Stimulated activated CD8-positive, alpha-beta memory T cell treated with anti-CD3 and anti-CD28 coated beads, Interleukin-2, amount 100 ng/mL, for 1 hour (primary cell): ENCODE results near the gene RBM8A.
"Not testable (repeated sequence)": the region's sequence is repeated elsewhere in the genome, so short reads cannot be mapped to it uniquely, and the experiment has no call there.

ENCODE experiments used
- DNase-seq, 2 donors: peaks; one replicate each; pipeline ENCODE4 v3.0.0-alpha.2; 2020; ENCODE audit warnings: low read depth in 2 of 2

RBM8A gene

DNA sequence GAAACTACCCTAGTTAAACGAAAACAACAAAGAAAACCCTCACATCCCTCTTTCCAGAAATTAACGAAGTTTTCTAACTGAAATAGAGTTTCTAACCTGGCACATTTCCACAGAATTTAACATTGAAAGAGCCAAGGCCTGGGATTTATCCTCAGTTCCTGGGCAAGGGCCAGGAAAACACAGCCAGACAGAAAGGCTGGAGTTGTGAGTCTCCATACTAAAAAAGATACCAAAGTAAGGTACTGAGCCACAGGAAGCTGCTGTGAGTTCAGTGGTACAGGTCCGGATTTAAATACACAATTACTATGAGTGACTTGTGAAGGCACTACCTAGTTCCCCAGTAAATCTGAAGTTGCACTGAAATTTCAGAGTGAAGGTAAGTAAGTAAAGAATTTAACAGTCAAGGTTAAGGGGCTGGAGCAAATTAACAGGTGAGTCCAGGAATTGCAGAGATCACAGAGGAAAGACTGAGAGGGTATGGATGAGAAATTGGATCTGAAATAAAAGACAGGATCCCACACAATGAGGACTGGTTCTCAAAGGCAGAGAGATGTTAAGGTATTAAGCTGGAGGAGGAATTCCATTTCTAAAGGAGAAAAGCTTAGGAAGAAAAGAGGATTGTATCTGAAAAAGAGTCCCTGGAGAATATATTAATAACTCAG is 29.6 kb upstream of the RBM8A start:
- no peak for DNase-seq

DNA sequence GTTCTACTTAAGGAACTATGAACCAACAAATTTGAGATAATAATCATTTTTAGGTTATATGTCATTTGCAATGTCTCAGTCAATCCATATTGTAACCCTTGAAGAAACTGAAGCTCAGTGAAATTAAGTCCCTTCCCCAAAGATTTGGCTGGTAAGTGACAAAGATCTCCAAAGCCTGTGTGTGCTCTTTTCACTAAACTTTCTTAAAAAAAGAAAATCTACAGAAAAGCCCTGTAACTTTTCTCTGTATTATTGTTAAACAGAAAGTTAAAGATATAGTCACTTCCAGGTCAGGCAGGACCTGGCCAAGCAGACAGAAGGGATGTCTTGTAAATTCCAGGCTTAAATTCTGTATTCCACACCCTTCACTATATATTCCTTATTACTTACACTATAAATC is 29.1 kb upstream of the RBM8A start:
- no peak for DNase-seq

DNA sequence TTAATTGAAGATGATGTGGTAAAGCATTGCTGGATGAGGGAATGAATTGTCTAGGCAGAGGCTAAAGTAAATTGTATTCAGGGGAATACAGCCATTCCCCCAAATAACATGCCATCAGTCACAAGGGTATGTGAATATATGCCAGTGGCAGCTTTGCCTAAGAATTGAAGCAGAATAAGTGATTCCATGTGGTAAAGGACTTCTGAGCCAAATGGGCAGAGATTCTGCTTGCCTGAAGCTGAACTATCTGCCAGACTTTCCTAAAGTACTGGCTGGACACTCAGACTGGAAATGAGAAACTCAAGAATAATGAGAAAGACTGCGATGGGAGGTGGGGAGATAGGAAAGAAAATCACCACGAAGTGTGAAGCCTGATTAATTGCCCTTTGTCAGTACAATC is 28.2 kb upstream of the RBM8A start:
- DNase-seq = no peak

DNA sequence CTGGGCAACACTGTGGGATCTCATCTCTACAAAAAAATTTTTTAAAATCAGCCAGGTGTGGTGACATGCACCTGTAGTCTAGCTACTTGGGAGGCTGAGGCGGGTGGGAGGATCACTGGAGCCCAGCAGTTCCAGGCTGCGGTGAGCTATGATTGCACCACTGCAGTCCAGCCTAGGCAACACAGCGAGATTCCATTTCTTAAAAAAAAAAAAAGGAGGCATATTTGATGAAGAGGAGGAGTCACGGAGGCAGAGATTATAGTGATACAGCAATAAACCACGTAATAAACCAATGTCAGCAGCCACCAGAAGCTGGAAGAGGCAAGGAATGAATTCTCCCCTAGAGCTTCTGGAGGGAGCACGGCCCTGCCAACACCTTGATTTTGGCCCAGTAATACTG is 26.6 kb upstream of the RBM8A start:
- no peak for DNase-seq

DNA sequence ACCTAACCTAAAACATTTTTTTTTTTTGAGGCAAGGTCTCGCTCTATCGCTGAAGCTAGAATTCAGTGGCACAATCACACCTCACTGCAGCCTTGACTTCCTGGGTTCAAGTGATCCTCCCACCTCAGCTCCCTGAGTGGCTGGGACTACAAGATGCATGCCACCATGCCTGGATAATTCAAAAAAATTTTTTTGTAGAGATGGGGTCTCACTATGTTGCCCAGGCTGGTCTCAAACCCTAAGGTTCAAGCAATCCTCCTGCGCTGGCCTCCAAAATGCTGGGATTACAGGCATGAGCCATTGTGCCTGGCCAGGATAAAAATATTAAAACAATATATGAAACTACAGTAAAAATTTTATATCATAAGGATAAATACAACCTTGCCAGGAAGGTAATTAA is 25.6 kb upstream of the RBM8A start:
- DNase-seq = no peak

DNA sequence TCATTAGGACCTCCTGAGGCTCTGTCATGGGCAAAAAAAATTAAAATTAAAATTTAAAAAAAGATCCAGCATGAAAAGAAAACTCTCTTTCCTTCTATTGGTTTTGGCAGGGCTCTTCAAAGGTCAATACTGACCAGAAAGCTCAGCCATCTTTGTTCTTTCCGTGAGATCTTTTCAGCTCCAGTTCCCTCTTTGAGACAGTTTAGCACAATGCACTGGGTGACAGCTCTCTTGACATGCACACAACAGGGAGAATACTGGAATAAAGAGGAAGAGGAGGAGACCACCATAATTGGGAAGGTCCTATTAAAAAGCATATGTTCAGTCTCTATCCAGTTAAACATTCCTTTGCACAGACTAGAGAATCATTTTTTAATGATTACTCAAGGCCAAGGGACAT is 24.2 kb upstream of the RBM8A start:
- no peak for DNase-seq

DNA sequence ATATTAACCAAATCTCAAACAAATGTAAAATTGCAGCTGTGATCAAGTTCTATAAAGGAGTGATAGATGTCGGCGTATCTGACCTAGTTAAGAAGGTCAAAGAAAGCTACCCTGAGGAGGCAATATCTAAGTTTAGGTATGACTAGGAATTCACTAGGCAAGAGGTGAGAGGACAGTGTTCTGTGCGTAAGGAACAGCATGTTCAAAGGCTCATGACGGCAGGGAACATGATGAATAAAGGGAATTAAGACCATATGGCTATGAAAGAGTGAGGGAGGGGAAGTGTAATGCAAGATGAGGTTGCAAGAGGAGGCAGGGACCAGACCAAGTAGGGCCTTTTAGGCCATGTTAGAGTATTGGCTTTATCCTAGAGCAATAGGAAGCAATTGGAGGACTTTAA is 21.9 kb upstream of the RBM8A start:
- no peak for DNase-seq

DNA sequence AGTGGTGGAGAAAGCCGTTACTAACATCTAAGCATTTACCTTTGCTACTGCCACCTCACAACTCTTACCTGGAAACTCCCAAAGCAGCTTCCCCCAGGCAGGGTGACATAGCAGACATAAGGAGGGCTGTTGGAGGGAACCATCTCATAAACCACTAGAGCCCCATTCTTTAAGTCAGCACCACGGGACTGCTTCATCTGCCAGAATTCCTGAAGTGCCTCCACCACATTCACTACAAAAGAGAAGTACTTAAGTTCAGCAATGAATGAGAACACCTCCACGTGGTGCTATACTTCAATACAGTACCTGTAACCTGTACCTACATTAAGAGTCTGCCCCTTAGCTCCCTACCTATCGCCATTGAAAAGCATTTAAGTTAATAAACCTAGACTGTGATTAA is 20.3 kb upstream of the RBM8A start:
- DNase-seq = no peak

DNA sequence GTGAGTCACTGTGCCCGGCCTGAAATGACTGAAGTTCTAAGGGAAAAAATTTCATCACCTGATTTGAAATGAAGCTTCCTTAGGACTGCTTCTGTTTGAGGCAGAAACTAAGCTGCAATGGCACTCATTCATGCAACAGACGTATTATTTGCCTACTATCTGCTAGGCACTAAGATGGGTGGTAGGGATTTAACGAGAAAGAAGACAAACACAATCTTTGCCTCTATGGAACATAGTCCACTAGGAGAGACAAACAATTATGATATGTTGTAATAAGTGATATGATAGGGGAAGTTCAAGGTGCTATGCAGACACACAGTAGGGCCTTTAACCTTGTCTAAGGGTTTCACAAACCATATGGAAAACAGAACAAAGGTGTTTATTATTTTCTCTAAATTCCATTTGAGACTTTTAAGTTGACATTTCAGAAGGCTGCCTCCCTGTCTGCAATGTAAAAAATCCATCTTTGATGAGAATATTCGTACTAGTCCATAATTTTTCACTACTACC is 19.2 kb upstream of the RBM8A start:
- DNase-seq = no peak

DNA sequence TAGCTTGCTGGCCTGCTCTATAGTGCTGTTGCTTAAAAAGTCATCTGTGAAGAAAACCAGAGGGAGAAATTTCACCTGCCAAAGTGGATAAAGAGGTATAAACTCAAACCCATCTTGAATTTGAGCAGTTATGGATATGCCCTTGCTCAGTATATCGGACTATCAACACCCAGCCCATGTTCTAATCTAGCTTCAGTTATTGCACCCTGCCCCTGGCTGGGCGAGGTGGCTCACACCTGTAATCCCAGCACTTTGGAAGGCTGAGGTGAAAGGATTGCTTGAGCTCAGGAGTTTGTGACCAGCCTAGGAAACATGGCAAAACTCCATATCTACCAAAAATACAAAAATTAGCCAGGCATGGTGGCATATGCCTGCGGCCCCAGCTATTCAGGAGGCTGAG is 17.2 kb upstream of the RBM8A start:
- no peak for DNase-seq

DNA sequence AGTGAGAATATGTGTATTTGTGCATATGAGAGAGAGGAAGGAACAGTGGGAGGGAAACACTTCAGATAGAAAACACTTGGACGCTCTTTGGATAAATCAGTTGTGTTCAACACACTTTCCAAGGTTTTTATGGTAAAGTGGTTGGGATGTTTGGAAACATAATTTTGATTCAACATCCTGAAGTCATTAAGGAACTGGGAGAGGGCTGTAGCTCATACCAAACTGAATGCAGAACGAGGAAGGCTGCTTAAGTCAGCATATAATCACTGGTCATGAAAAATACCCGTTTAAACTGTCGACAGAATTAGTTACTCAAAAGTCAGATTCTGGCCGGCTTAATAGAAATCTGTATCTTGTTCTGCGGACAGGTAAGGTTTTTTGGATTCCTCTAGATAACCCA is 15.6 kb upstream of the RBM8A start:
- no peak for DNase-seq

DNA sequence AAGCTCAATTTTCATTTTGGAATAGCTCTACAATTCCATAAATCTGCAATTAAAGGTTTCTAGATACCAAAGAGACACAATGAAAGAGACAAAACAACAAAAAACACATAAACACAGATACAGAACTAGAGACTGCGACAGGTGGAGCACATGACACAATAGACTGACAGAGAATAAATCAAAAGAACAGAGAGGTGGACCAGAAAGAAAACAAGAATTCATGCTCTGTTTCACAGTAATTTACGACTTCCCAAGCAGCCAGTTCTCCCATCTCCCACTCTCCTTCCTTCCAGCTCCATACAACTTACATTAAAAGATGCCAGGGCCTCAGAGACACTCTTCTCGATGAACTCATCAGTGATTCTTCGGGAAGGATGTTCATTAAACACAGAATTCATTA is 15.1 kb upstream of the RBM8A start:
- DNase-seq = no peak

DNA sequence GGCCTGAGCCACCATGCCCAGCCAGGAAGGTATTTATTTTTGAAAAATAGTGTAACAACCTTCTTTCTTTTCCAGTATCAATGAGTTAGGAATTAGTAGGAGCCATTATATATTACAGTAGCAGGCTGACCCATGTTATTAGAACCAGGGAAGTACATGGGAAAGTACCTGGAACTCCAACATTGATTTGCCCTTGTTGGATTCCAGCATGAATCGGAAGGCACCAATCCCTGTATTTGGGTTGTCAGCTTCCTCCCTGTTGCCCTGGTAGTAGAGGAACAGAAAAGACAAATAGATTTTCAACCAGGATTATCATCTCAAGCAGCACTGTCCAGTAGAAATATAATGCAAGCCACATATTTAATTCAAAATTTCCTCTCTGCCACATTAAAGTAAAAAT is 10.2 kb upstream of the RBM8A start:
- DNase-seq = no peak

DNA sequence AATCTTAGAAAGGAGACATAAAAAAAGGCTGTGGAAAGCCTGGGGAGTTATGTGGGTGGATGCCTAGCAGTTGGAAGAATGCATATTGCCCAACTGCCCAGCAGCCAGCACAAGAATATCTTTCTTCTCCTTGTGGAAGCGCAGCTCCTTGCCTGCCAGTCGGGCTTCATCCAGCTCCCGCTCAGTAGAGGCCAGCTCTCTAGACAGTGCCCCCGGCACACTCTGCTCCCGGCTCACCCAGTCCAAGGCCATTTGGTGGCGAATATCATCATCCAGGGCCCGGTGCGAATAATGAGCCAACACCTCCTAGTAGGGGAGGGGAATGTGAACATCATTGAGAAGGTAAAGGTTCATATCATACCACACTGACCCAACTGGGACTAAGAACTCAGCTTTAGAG is 9.0 kb upstream of the RBM8A start:
- DNase-seq = no peak

DNA sequence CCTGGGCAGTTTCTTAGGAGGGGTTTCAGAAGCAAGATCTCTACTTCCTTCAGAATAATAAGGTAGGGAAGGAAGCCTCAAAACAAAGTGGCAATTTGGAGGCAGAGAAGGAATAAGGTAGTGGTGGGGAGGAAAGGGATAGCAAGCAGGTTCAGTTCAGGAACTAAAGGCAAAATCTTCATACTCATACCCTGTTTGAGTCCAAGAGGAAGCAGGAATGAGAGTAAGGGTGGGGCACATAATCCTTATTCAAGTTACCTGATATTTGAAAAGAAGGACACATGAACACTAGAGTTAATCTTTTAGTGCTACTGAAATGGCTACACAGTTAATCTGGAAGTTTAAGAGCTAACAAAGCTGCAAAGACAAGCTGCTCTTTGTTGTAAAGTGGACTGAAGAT is 8.4 kb upstream of the RBM8A start:
- no peak for DNase-seq

DNA sequence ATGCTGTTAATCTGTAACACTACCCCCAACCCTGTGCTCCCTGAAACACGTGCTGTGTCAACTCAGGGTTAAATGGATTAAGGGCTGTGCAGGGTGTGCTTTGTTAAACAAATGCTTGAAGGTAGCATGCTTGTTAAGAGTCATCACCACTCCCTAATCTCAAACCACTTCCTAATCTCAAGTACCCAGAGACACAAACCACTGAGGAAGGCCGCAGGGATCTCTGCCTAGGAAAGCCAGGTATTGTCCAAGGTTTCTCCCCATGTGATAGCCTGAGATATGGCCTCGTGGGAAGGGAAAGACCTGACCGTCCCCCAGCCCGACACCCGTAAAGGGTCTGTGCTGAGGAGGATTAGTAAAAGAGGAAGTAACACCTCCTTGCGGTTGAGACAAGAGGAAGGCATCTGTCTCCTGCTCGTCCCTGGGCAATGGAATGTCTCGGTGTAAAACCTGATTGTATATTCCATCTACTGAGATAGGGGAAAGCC is 5.3 kb upstream of the RBM8A start:
- not testable (repeated sequence) for DNase-seq

DNA sequence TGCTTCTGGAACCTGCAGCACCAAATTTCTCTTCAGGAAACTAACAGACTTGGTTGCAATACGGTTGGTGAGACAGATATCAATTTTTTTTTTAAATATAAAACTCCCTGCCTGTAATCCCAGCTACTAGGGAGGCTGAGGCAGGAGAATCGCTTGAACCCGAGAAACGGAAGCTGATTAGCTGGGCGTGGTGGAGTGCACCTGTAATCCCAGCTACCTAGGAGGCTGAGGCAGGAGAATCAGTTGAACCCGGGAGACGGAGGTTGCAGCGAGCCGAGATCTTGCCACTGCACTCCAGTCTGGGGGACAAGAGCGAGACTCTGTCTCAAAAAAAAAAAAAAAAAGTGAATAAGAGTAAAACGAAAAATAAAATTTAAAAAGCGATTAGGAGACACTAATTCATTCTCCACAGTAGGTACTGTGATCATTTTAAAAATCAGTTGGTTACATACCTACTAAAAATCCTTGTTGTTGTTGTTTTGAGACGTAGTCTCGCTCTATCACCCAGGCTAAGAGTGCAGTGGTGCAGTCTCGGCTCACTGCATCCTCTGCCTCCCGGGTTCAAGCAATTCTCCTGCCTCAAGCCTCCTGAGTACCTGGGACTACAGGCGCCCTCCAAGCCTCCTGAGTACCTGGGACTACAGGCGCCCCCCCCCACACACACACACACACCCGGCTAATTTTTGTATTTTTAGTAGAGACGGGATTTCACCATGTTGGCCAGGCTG is 796 bp upstream of the RBM8A start:
- no peak for DNase-seq

DNA sequence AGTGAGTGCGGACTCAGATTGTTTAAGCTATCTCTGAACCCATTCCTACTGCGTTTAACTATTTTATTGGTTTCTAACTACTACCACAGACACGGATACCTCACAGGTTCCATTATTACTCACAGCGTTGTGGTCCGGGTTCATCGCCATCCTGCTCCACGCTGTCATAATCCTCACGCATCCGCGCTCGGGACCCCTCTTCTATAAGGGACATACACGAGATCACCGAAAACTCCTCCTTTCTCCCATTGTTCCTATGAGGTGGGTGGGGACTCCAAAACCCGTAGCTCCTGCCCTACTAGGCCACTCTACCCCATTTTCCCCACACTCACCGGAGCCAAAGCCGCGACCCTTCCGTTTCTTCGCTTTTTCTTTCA is 610 bp downstream of the RBM8A start:
- peak in 1 of 2 donors; percentile 12 for DNase-seq

DNA sequence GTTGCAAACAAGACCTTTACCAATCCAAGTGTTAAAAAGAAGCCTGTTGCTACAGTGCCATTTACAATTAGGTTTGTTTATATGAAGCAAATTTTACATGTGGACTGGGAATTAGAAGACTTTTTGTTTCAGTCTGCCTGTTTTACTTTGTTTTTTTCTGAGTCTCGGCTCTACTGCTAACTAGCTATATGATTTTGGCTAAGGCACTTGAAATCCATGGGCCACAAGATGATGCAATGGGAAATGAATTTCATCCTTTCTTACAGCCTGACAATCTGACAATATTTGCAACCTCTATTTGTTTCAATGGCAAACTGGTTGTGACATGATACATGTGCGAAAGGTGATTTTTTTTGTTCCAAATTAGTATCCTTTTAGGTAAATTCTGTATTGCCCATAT is 5.0 kb downstream of the RBM8A start:
- DNase-seq = no peak

DNA sequence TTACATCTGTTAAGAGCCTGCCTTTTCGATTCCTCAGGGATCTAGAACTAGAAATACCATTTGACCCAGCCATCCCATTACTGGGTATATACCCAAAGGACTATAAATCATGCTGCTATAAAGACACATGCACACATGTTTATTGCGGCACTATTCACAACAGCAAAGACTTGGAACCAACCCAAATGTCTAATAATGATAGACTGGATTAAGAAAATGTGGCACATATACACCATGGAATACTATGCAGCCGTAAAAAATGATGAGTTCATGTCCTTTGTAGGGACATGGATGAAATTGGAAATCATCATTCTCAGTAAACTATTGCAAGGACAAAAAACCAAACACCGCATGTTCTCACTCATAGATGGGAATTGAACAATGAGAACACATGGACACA is 7.0 kb downstream of the RBM8A start:
- not testable (repeated sequence) for DNase-seq

DNA sequence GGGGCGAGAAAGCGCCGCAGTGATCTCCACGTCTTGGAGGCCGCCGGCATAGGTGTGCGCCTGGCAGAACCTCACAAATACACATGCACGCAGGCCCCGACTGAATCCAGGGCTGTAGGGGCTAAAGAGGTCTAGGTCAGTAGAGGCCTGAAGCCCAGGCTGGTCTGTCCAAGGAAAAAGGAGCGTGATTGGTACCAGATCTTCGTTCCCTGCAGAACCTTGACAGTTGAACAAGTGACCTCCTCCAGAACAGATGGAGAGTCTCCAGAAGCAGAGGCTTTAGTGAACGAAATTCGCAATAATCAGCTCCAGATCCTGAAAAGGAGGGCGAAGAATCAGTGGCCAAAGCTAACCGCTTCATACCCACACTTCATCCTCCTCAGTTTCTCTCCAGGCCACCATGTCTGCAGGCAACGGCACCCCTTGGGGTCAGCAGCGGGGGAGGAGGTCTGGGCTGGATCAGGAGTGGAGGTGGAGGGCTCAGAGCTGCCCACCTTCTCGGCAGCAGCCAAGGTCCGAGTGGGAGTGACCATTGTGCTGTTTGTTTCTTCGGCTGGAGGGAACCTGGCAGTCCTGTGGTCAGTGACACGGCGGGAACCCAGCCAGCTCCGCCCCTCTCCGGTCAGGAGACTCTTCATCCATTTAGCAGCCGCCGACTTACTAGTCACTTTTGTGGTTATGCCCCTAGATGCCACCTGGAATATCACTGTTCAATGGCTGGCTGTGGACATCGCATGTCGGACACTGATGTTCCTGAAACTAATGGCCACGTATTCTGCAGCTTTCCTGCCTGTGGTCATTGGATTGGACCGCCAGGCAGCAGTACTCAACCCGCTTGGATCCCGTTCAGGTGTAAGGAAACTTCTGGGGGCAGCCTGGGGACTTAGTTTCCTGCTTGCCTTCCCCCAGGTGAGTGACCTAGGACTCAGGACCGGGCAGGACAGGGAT is 8.0 kb downstream of the RBM8A start:
- DNase-seq = no peak
